ENCODE results near the gene RARA. TPM values are rescaled to one million over a fixed set of nuclear protein-coding genes. Genes with fewer than 3 reads are reported as not detected.
"Not testable (repeated sequence)": the region's sequence is repeated elsewhere in the genome, so short reads cannot be mapped to it uniquely, and the experiment has no call there.

RARA gene
- polyA plus RNA-seq, 3 donors: 37.7 to 41.5 (median 40.2) TPM

- DNase-seq: no peak
These were observed 15.6 kb upstream of the RARA start for GRCh38 chr17:40293363-40293762.

- no peak for DNase-seq
These were observed 13.2 kb upstream of the RARA start for GRCh38 chr17:40295488-40296436.

DNA sequence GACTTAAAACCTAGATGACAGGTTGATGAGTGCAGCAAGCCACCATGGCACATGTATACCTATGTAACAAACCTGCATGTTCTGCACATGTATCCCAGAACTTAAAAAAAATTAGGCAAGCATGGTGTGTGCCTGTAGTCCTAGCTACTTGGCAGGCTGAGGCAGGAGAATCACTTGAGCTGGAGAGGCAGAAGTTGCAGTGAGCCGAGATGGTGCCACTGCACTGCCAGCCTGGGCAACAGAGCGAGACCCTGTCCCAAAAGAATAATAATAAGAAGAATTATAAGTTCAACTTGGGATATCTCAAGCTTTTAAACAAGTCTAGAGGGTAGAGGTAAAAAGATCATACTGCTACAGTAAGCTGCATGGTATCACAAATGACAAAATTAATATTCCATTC is 11.5 kb upstream of the RARA start:
- DNase-seq: no peak

DNA sequence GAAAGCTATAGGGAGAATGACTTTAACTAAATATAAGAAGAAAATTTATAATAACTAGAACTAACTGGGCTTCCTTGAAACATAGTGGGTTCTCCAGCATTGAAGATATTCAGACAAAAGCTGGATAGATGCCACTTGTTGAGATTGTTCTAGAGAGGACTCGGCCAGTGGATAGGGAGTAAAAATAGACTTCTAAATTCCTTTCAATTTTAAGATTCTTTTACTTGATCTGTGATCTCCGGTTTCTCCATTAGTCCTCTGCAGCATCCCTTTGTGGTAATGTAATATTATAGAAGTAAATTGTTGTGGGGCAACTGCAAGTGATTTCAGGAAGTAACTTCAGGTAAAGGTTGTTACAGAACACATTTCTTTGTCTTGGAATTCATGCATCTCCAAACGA is 10.3 kb upstream of the RARA start:
- no peak for DNase-seq

DNA sequence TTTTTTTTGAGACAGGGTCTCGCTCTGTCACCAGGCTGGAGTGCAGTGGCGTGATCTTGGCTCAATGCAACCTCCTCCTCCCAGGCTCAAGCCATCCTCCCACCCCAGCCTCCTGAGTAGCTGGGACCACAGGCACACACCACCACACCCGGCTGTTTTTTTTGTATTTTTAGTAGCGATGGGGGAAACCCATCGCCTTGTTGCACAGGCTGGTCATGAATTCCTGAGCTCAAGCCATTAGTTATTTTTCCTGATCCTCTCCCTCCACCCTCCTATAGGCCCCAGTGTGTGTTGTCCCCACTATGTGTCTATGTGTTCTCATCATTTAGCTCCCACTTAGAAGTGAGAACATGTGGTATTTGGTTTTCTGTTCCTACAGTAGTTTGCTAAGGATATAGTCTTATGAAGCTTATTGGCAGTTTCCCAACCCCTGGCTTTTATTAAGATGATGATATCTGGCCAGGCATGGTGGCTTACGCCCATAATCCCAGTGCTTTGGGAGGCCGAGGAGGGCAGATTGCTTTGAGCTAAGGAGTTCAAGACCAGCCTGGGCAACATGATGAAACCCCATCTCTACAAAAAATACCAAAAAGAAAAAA is 9.7 kb upstream of the RARA start:
- not testable (repeated sequence) for DNase-seq

GRCh38 chr17:40301315-40301714 is 7.7 kb upstream of the RARA start:
- DNase-seq: no peak

DNA sequence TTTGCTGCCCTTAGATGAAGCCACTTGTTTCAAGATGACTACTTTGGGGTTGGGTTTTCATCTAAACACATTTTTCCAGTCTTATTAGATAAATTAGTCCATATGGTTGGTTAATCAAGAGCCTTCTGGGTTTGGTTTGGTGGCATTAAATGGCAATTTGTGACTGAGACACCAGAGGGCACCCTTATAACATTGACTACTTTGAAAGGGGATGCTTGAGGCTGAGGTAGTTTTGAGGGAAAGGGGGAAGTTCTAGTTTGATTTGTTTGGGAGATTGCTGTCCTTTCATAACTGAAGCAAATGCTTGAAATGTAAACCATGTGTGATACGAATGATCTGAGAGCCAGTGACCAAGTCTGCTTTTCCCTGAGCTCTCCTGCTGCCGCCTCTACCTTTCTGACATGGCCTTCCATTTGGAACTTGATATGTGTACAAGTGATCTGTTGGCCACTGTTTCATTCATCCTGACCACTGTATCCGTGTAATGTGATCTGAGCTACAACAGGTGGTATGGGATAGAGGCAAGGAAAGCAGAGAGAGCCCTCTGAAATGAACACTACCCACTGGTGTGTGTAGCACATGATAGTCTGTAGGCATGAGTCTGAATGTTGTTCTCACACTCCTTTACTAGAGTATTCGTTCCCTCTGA is 5.8 kb upstream of the RARA start:
- no peak for DNase-seq

DNA sequence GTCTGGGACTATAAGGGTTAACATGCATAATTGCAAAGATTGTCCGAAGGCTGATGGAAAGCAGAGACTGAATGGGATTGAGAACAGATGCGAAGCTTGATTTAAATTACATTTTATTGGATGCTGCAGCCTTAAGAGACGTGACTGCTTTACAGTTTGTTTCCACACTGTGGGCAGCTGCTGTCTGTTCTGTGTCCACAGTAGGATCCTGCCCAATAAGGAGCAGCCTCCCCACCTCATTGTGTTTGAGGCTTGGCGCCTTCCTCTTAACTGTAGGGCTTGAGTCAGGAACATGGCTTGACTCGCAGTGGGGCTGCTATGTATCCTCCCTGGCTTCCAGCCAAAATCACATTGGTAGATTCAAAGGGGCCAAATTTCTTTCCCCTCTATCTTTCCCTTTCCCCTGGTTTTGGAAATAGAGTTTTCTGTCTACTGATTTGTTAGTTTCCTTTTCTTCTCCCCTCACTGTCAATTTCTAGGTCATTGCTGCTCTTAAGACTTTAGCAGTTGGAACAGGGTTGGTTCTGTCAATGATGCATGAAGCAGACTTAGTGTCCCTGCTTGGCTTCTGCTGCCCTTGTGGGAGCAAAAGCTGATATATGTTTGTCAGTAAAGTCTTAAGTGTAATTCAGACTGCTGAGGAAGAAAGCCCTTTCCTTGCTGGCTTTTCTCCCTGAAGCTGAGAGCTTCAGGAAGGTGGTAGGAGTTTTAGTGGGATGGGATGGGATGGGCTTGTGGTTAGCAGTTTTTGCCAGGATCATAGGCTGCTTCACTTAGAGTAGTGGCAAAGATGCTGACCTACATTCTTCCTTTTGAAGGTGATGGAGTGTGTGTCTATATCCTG is 5.0 kb upstream of the RARA start:
- DNase-seq: no peak

- not testable (repeated sequence) for DNase-seq
These were observed 4.5 kb upstream of the RARA start for GRCh38 chr17:40304552-40304863.

- DNase-seq: not testable (repeated sequence)
These were observed 4.1 kb upstream of the RARA start for GRCh38 chr17:40304866-40305265.

GRCh38 chr17:40306395-40306794 is 2.6 kb upstream of the RARA start:
- no peak for DNase-seq

DNA sequence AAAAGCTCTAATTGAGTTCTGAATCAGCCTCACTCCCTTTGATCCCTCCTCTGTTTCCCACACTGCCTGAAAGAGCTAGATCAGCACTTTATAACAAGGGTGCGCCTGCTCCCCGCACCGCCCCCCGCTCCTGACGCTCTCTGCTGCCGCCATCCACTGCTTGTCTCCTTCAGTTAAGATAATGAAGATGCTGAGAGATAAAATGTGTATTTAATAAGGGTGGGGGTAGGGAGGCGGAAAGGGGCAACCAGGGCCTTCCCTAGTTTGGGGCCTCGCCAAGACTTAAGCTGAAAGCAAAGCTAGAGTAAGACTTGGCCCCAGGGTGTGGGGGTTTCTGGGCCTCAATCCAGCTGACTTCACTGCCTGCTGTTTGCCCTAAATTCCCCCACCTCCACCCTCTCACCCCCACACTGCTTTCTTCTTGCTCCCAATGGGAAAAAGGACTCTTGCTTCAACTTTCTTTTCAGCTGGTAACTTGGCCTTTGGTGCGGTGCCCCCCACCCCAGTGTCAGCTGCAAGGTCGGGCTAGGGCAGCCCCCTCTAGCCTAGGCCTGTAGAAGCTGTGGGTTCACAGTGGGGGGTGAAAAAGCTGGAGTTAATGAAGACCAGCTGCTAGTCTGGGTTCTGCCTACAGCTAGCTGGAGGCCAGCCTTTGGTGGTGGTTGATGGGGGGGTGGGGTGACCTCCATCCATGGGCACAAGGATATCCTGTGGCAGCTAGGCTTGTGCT is 1.8 kb upstream of the RARA start:
- DNase-seq: no peak

DNA sequence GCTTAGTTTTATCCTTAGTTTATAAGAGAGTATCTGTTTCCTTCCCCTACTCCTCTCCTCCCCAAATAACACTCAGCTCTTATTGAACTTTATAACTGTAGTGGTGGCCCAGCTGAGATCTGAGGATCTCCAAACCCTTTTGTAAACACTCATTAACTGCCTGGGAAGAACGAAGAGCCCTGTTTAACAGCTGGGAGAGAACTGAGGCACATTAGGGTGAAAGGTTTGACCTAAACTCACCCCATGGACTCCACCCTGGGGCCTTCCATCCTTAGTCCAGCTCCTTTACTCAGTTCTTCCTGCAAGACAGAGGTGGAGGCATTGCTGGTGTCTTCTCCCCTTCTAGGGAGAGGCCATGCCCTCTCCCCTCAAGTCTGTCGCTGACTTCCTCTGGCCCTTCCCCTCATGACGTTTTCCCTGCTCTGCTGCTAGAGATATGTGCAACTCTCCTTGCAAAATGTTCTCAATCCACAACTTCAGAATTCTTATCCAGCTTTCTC is 1.2 kb upstream of the RARA start:
- DNase-seq: no peak

- no peak for DNase-seq
These were observed 1.1 kb downstream of the RARA start for GRCh38 chr17:40309949-40310510.

DNA sequence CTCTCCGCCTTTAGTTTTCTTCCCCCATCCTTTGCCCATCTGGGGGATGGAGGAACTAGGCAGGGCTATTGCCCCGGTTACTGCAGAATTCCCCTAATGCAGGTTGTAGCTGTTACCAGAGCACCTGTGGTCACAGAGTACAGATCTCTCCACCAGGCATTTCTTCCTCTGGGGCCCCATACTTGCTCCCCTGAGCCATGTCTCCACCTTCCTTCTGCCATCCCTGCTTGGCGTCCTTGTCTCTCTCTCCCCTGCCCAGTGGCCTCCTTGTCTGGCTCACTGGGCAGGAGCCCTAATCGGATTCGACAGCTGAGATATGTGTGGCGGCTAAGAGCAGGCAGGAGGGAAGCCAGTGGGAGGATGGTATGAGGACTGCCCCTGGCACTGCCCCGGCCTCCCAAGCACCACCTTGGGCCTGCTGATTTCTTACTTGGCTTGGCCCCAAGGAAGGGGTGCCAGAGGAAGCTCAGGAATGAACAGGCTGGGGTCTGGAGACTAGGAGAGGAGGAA is 2.0 kb downstream of the RARA start:
- DNase-seq: no peak

DNA sequence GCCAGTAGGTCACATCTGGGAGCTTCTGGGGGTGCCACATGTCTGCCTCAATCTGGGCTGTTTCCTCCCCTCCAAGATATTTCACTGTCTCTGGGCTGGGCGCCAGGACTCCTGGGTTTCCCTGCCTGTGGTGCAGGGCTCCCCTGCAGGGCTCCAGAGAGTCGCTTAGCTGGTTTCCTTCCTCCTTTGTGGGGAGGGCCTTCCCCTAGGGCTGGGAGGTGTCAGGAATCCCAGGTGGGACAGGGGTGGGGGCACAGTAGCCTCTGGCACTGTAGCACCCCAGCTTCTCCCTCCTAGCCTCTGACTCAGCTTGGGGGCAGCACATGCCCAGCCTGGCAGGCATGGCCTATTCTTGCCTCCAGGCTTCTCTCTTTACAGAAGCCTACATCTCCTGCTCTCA is 2.6 kb downstream of the RARA start:
- DNase-seq: no peak

DNA sequence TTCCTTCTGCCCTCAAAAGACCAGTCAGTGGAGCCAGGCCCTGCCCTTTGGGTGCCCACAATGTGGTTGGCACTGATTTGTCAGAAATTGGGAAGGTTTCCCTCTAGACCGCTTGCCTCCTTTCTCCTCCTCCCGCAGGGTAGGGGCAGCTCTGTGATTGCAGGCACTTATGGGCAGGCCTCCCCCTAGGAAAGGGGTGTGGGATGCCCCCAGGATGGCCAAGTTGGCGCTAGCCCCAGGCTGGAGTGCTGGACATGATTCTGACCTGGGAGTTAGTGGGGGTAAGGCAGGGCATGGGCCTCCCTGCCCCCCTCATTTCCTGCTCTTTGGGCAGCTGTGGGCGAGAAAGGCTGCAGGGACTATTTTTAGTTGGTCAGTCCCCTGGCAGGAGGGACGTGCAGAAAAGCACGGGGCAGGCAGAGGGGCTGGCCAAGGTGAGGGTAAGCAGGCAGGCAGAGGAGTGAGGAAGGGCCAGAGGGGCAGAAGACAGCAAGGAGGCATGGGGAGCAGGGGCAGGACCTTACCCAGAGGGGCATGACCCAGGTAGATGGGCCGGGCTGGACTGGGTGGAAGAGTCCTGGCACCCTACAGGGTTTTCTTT is 3.3 kb downstream of the RARA start:
- no peak for DNase-seq

- DNase-seq: no peak
These were observed 4.1 kb downstream of the RARA start for GRCh38 chr17:40312893-40313667.

Data from renal pelvis (tissue), 4 donors.